ENCODE measurements around the gene KRTAP10-4.

DNA sequence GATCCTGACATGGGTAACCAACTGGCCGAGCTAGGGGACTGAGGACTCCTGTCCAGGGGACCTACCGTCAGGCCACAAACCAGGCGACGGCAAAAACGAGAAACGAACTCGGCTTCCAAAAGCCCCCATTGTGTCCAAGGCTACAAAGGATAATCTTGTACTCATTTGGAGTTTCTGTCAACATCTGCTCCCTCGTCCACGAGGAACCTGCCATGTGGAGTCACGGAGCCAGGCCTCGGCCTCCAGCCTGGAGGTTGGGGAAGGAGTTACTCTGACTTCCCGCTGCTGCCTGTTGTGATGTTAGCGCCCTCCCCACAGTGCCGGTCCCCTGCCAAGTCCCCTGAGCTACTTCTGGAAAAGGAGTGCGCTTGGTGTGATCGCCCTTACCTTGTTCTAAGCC, 40.8 kb upstream of the KRTAP10-4 start:
- TF ChIP-seq POLR2A (IDR thresholded peaks at IDR 0.05) (no peak), POLR2AphosphoS5 (IDR thresholded peaks at IDR 0.05) (no peak)
- TF ChIP-seq, protein P1, sequence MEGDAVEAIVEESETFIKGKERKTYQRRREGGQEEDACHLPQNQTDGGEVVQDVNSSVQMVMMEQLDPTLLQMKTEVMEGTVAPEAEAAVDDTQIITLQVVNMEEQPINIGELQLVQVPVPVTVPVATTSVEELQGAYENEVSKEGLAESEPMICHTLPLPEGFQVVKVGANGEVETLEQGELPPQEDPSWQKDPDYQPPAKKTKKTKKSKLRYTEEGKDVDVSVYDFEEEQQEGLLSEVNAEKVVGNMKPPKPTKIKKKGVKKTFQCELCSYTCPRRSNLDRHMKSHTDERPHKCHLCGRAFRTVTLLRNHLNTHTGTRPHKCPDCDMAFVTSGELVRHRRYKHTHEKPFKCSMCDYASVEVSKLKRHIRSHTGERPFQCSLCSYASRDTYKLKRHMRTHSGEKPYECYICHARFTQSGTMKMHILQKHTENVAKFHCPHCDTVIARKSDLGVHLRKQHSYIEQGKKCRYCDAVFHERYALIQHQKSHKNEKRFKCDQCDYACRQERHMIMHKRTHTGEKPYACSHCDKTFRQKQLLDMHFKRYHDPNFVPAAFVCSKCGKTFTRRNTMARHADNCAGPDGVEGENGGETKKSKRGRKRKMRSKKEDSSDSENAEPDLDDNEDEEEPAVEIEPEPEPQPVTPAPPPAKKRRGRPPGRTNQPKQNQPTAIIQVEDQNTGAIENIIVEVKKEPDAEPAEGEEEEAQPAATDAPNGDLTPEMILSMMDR (IDR thresholded peaks at IDR 0.05 in 8 of 11, conservative IDR thresholded peaks at IDR 0.05 in 3 of 11): no peak

Data from spleen (tissue), 7 donors.